Measurements from ENCODE around the gene ECE1. TPM values are rescaled to one million over a fixed set of nuclear protein-coding genes. Genes with fewer than 3 reads are reported as not detected.

Gene ECE1
- total and polyA plus RNA-seq, 2 of the 8 experiments (the other 6 are each of a cell fraction or from before 2014, with no cell fraction given), result 21.4 to 36.8 TPM

DNA sequence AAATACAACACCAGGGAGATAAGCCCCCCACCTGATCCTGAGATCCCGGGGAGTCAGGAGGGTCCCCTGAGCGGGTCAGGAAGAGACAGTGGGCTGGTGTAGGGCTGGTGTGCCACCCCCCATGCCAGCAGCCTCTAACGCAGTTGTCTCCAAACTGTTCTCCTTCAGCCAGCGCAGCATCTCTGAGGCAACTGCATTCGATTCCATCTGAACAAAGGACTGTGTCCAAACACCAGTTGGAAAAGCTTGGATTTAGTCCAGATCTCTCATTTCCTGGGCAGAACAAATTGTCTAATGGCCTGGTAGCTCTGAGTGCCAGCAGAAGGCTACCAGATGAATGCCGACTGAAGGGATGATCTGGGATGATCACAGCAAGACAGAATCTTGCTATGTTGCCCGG, 69.4 kb downstream of the ECE1 start:
- no peak overlapping the region for H3K18ac ChIP-seq (ENCODE audit: extremely low read depth, low read length)
- H3K14ac ChIP-seq (ENCODE audit: insufficient read length), result no peak overlapping the region
- H3K79me1 ChIP-seq (ENCODE audit: low read depth, low read length), result no peaks in the 10 kb centered on the region
- no peak overlapping the region for H3K56ac ChIP-seq (replicated peaks; ENCODE audit: insufficient read length, low read depth, low read length)
- H2BK12ac ChIP-seq (ENCODE audit: low read depth, low read length), result no peak overlapping the region
- H2BK20ac ChIP-seq (ENCODE audit: low read length), result no peak overlapping the region
- FAIRE-seq (no peak), DNase-seq (ENCODE audit: low read depth in 1 of 2, low spot score in 2 of 2) (no peak)
- no peak overlapping the region for H3K4me3 ChIP-seq (ENCODE audit: extremely low read depth in 1 of 4, insufficient read depth in 2 of 4, low read depth in 3 of 4, low read length in 4 of 4)
- no peak overlapping the region for H4K8ac ChIP-seq (ENCODE audit: extremely low read depth, insufficient read depth, low read length)
- no peaks in the 10 kb centered on the region for H3K79me2 ChIP-seq (ENCODE audit: control insufficient read depth in 1 of 2, insufficient read depth in 2 of 2, low read length in 2 of 2)
- H3K27ac ChIP-seq (ENCODE audit: low read depth, low read length), result no peak overlapping the region
- CTCF ChIA-PET (ENCODE audit: partially characterized antibody), result interaction anchor here (0.6 to 11.3 kb wide), 6 partner anchors 13 to 574 kb away, joined by 3 to 165 read pairs (median 5); no protein-coding TSS in a partner anchor
- H4K20me1 ChIP-seq (replicated peaks in 1 of 2; ENCODE audit: control insufficient read depth in 1 of 2, insufficient read depth in 2 of 2, low read length in 2 of 2), result peaks cover 0 to 5% of the 10 kb centered on the region in 2 experiments
- H3K23ac ChIP-seq (ENCODE audit: insufficient read length), result no peak overlapping the region
- H2BK120ac ChIP-seq (replicated peaks; ENCODE audit: low read depth, low read length), result no peak overlapping the region
- H2AK5ac ChIP-seq (ENCODE audit: low read depth, low read length), result no peak overlapping the region
- H3K23me2 ChIP-seq (ENCODE audit: low read depth, low read length), result no peaks in the 10 kb centered on the region
- peaks cover 2 to 10% (median 5%) of the 10 kb centered on the region in 4 experiments; a peak in 4 of 8 replicates for H3K36me3 ChIP-seq (ENCODE audit: control insufficient read depth in 2 of 4, insufficient read depth in 4 of 4, low read length in 3 of 4)
- no peak overlapping the region for H2BK15ac ChIP-seq (ENCODE audit: low read length)
- H3K4me2 ChIP-seq (ENCODE audit: insufficient read depth in 1 of 2, low read depth in 2 of 2, low read length in 2 of 2), result no peak overlapping the region
- POLR2A ChIA-PET (ENCODE audit: partially characterized antibody), result no interaction called here
- no peak overlapping the region for H3K4ac ChIP-seq (replicated peaks; ENCODE audit: insufficient read length, low read depth, low read length)
- H2AFZ ChIP-seq (ENCODE audit: low read length), result no peak overlapping the region
- H3K9ac ChIP-seq (replicated peaks in 1 of 4; ENCODE audit: extremely low read depth in 1 of 4, low read depth in 3 of 4, low read length in 3 of 4), result no peak overlapping the region
- H4K5ac ChIP-seq (ENCODE audit: insufficient read length, low read depth, low read length), result no peak overlapping the region
- 92% methylated on average over 7 of the region's 7 CpGs; no CpG with 5 or more reads in 1 of the 2 experiments for WGBS, 2 experiments (ENCODE audit: extremely low coverage in 1 of 2, insufficient coverage in 1 of 2, insufficient read length in 1 of 2, insufficient replicate concordance in 2 of 2, low coverage in 1 of 2, low lambda C conversion rate in 2 of 2, missing lambda C conversion rate in 1 of 2)
- H3K9me3 ChIP-seq (ENCODE audit: insufficient read depth in 2 of 2, low read depth in 1 of 2, low read length in 1 of 2), result no peaks in the 10 kb centered on the region
- peaks cover 0 to 5% (median 5%) of the 10 kb centered on the region in 4 experiments; a peak in 5 of 7 replicates for H3K4me1 ChIP-seq (replicated peaks in 1 of 4; ENCODE audit: control insufficient read depth in 3 of 4, insufficient read depth in 4 of 4, low read length in 3 of 4)
- no peak overlapping the region for H4K91ac ChIP-seq (replicated peaks; ENCODE audit: insufficient read length, low read length)
- no peak overlapping the region for H2BK5ac ChIP-seq (ENCODE audit: low read depth, low read length)
- TF ChIP-seq SRF (IDR thresholded peaks at IDR 0.05; ENCODE audit: low read depth, low read length) (no peak), NANOG (IDR thresholded peaks at IDR 0.05; ENCODE audit: insufficient read depth, low read depth, low read length, poor library complexity, severe bottlenecking) (no peak), YY1 (IDR thresholded peaks at IDR 0.05; ENCODE audit: low read depth, low read length) (no peak), KDM5A (IDR thresholded peaks at IDR 0.05; ENCODE audit: low read length) (no peak), CBX5 (IDR thresholded peaks at IDR 0.05; ENCODE audit: low read depth, low read length) (no peak), POLR2A (IDR thresholded peaks at IDR 0.05; ENCODE audit: control extremely low read depth in 1 of 2, low read depth in 2 of 2, low read length in 2 of 2) (no peak), CREB1 (IDR thresholded peaks at IDR 0.05) (no peak), RFX5 (IDR thresholded peaks at IDR 0.05; ENCODE audit: borderline replicate concordance, low read depth, low read length) (no peak)
- TF ChIP-seq, protein P1, sequence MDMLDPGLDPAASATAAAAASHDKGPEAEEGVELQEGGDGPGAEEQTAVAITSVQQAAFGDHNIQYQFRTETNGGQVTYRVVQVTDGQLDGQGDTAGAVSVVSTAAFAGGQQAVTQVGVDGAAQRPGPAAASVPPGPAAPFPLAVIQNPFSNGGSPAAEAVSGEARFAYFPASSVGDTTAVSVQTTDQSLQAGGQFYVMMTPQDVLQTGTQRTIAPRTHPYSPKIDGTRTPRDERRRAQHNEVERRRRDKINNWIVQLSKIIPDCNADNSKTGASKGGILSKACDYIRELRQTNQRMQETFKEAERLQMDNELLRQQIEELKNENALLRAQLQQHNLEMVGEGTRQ (IDR thresholded peaks at IDR 0.05; ENCODE audit: low read length), result no peak
- TF ChIP-seq, protein P2, sequence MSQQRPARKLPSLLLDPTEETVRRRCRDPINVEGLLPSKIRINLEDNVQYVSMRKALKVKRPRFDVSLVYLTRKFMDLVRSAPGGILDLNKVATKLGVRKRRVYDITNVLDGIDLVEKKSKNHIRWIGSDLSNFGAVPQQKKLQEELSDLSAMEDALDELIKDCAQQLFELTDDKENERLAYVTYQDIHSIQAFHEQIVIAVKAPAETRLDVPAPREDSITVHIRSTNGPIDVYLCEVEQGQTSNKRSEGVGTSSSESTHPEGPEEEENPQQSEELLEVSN (IDR thresholded peaks at IDR 0.05), result no peak
- H3K27me3 ChIP-seq (replicated peaks in 1 of 4; ENCODE audit: control insufficient read depth in 3 of 4, extremely low read depth in 1 of 4, insufficient read depth in 3 of 4, low read length in 3 of 4), result no peaks in the 10 kb centered on the region
